ENCODE measurements around the gene TCTN1.

Gene TCTN1

GRCh38 chr12:110677982-110678381, 64.1 kb downstream of the TCTN1 start:
- no peak for DNase-seq (ENCODE audit: low read depth in 1 of 2, low spot score in 1 of 2)

GRCh38 chr12:110679201-110679600, 65.3 kb downstream of the TCTN1 start:
- no peak for DNase-seq (ENCODE audit: low read depth in 1 of 2, low spot score in 1 of 2)

- no peak for DNase-seq (ENCODE audit: low read depth in 1 of 2, low spot score in 1 of 2)
Measured at GRCh38 chr12:110680032-110680431, 66.1 kb downstream of the TCTN1 start.

DNA sequence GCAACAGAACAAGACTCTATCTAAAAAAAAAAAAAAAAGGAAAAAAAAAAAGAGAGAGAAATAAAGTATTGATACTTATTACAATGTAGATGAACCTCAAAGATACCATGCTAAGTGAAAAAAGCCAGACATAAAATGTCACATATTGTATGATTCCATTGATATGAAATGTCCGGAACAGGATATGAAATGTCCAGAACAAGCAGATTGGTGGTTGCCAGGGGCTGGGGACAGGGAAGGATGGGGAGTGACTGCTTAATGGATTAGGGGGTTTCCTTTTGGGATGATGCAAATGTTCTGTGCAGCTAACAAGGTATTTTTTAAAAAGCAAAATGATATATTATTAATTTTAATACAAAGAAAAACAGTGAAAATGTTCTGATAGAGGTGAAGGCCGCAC, 70.0 kb downstream of the TCTN1 start:
- DNase-seq (ENCODE audit: low read depth in 1 of 2, low spot score in 1 of 2), result no peak

- no peak for DNase-seq (ENCODE audit: low read depth in 1 of 2, low spot score in 1 of 2)
Measured at GRCh38 chr12:110684312-110684836, 70.4 kb downstream of the TCTN1 start.

GRCh38 chr12:110686294-110686903, 72.5 kb downstream of the TCTN1 start:
- no peak for DNase-seq (ENCODE audit: low read depth in 1 of 2, low spot score in 1 of 2)

- DNase-seq (ENCODE audit: low read depth in 1 of 2, low spot score in 1 of 2), result no peak
Measured at GRCh38 chr12:110687396-110688169, 73.7 kb downstream of the TCTN1 start.

GRCh38 chr12:110688446-110689280, 74.7 kb downstream of the TCTN1 start, which contains the start of gene HVCN1:
HVCN1 (minus strand) TSS chr12:110689115; CDS start chr12:110683245, 5,870 bp downstream.
- DNase-seq (ENCODE audit: low read depth in 1 of 2, low spot score in 1 of 2), result no peak

DNA sequence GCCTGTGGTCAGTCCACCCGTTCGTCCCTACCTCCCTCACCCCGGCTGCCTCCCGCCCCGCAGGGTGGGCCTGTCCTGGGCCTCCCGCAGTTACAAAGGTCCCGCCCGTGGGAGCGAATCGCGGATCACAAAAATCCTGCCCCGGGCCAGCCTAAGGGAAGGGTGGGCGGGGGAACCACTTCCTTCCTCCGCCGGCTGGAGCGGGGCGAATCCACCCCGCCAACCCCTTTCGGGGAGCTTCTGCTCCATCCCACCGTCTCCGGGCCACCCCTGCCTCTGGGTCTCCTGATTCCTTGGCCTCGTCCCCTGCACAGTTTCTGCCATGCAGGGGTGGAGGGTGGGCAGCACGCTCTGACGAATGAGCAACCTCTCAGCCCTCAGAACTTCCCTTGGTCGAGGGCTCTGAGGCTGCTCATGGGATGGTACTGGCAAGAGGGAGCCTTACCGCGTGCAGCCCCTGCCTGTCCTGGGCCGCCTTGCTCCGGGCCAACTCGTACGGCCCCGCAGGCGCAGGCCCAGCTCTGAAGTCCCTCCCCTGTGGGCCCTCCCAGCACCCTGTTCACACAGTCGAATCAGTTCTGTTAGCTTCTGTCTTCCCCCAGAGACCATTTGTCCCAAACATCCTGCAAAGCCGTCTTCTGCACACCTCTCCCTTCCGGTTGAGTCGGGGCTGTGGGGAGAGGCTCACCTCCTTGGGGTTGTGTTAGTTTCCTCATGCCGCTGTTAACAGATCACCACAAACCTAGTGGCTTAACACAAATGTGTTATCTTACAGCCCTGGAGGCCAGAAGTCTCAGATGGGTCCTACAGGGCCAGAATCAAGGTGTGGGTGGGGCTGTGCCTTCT, 75.6 kb downstream of the TCTN1 start:
- DNase-seq (ENCODE audit: low read depth in 1 of 2, low spot score in 1 of 2), result peak; percentile 17 to 19

DNA sequence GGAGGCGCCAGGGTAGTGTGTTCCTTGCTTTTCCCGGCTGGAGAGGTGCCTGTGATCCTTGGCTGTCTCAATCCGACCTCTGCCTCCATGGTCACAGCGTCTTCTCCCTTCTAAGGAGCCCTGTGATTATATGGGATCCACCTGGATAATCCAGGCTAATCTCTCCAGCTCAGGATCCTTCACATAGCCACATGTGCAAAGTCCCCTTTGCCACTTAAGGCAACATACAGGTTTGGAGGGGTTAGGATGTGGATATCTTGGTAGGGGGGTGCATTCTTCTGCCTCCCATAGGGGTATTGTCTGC, 76.2 kb downstream of the TCTN1 start:
- DNase-seq (ENCODE audit: low read depth in 1 of 2, low spot score in 1 of 2), result no peak

DNA sequence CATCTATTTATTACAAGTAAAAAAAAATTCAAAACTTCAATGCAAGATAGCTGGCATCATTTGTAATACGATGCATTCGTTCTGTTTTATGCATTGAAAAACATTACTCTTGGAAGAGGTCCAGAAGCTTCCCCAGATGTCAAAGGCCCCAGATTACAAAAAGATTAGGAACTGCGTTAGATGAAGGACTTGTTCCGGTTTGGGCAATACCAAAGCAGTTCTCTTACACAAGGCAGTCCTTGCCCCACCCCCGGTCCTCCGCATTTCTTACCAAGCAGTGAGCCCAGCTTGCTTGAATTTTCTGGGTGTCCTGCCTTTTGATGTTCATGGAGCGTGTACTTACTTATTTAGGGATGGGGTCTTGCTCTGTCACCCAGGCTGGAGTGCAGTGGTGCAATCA, 79.8 kb downstream of the TCTN1 start:
- DNase-seq (ENCODE audit: low read depth in 1 of 2, low spot score in 1 of 2), result no peak

GRCh38 chr12:110694330-110694901, 80.5 kb downstream of the TCTN1 start:
- DNase-seq (ENCODE audit: low read depth in 1 of 2, low spot score in 1 of 2), result no peak

GRCh38 chr12:110696283-110696682, 82.4 kb downstream of the TCTN1 start:
- no peak for DNase-seq (ENCODE audit: low read depth in 1 of 2, low spot score in 1 of 2)

DNA sequence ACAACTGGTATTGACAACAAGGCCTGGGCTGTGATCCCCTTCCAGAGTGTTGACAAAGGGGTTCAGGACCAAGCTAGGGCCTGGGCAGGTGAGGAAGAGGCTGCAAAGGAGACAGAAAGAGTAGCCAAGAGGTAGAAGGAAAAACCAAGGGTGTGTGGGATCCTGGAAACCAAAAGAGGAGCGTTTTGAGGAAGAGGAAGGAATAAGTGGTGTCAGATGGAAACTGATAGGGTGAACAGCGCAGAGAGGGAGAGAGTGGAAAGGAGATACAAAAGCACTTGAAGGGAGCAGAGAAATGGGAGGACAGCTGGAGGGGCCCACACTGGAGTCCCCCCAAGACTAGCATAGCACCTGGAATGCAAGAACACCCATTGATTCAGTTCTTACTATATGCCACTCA, 83.3 kb downstream of the TCTN1 start:
- no peak for DNase-seq (ENCODE audit: low read depth in 1 of 2, low spot score in 1 of 2)

GRCh38 chr12:110698171-110698902, 84.4 kb downstream of the TCTN1 start:
- peak; percentile 40 to 73 for DNase-seq (ENCODE audit: low read depth in 1 of 2, low spot score in 1 of 2)

Measured in activated CD4-positive, alpha-beta T cell treated with anti-CD3 and anti-CD28 coated beads, Interleukin-2, amount 50 U/mL, for 24 hours (primary cell).